ENCODE results near the gene SLBP. TPM values are rescaled to one million over a fixed set of nuclear protein-coding genes. Genes with fewer than 3 reads are reported as not detected.

The SLBP gene
- total RNA-seq, 2 donors from 2014 or later = 52.1 to 60.7 TPM

DNA sequence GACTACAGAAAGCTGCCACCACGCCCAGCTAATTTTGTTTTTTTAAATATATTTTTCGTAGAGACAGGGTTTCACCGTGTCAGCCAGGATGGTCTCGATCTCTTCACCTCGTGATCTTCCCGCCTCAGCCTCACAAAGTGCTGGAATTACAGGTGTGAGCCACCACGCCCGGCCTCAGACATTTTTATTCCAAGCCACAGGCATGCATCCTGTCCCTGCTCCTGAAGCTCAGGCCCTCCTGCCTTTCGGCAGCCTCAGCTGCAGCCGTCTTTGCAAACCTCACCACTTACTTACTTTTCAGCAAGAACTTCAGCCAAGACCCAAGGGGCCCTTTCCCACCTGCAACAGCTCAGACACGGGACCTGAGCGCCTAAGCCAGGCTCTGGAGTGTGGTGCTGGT, 54.0 kb downstream of the SLBP start:
- Histone ChIP-seq H3K4me1 (ENCODE audit: control insufficient read depth, insufficient read depth, low read length) (no peaks in the 10 kb centered on the region), H3K9ac (ENCODE audit: extremely low read depth, low read length, poor library complexity, severe bottlenecking) (no peak overlapping the region), H3K9me3 (ENCODE audit: control insufficient read depth, low read length) (no peaks in the 10 kb centered on the region), H3K27me3 (ENCODE audit: control insufficient read depth, insufficient read depth, low read length, poor library complexity, severe bottlenecking) (no peaks in the 10 kb centered on the region), H3K36me3 (ENCODE audit: control insufficient read depth, insufficient read depth, low read length) (no peaks in the 10 kb centered on the region), H3K27ac (ENCODE audit: low read depth, low read length) (no peak overlapping the region), H3K4me3 (ENCODE audit: low read length) (no peak overlapping the region)
- no peaks in the 10 kb centered on the region for H3K36me3 Mint-ChIP-seq (ENCODE audit: low read depth)
- TF ChIP-seq, protein P1, sequence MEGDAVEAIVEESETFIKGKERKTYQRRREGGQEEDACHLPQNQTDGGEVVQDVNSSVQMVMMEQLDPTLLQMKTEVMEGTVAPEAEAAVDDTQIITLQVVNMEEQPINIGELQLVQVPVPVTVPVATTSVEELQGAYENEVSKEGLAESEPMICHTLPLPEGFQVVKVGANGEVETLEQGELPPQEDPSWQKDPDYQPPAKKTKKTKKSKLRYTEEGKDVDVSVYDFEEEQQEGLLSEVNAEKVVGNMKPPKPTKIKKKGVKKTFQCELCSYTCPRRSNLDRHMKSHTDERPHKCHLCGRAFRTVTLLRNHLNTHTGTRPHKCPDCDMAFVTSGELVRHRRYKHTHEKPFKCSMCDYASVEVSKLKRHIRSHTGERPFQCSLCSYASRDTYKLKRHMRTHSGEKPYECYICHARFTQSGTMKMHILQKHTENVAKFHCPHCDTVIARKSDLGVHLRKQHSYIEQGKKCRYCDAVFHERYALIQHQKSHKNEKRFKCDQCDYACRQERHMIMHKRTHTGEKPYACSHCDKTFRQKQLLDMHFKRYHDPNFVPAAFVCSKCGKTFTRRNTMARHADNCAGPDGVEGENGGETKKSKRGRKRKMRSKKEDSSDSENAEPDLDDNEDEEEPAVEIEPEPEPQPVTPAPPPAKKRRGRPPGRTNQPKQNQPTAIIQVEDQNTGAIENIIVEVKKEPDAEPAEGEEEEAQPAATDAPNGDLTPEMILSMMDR (conservative IDR thresholded peaks at IDR 0.05) = no peak
- no peak overlapping the region for H3K4me3 Mint-ChIP-seq
- H3K9me3 Mint-ChIP-seq = no peaks in the 10 kb centered on the region
- H3K27me3 Mint-ChIP-seq (ENCODE audit: insufficient read depth) = no peaks in the 10 kb centered on the region
- H3K4me1 Mint-ChIP-seq = no peaks in the 10 kb centered on the region
- no peak for DNase-seq
- H3K27ac Mint-ChIP-seq = no peak overlapping the region
- 92 to 94% methylated on average over 9 to 12 of the region's 12 CpGs for WGBS, 2 experiments (ENCODE audit: insufficient coverage in 1 of 2, insufficient read length in 1 of 2)

GRCh38 chr4:1656986-1657385, 55.1 kb downstream of the SLBP start:
- Mint-ChIP-seq H3K9me3 (no peaks in the 10 kb centered on the region), H3K4me1 (no peaks in the 10 kb centered on the region), H3K36me3 (ENCODE audit: low read depth) (no peaks in the 10 kb centered on the region), H3K4me3 (no peak overlapping the region), H3K27me3 (ENCODE audit: insufficient read depth) (no peaks in the 10 kb centered on the region), H3K27ac (no peak overlapping the region)
- Histone ChIP-seq H3K4me3 (ENCODE audit: low read length) (no peak overlapping the region), H3K9me3 (ENCODE audit: control insufficient read depth, low read length) (no peaks in the 10 kb centered on the region), H3K36me3 (ENCODE audit: control insufficient read depth, insufficient read depth, low read length) (no peaks in the 10 kb centered on the region), H3K27ac (ENCODE audit: low read depth, low read length) (no peak overlapping the region), H3K4me1 (ENCODE audit: control insufficient read depth, insufficient read depth, low read length) (no peaks in the 10 kb centered on the region), H3K27me3 (ENCODE audit: control insufficient read depth, insufficient read depth, low read length, poor library complexity, severe bottlenecking) (no peaks in the 10 kb centered on the region), H3K9ac (ENCODE audit: extremely low read depth, low read length, poor library complexity, severe bottlenecking) (no peak overlapping the region)
- DNase-seq = no peak
- 93 to 96% methylated on average over 16 to 19 of the region's 19 CpGs for WGBS, 2 experiments (ENCODE audit: insufficient coverage in 1 of 2, insufficient read length in 1 of 2)
- TF ChIP-seq, protein P1 (conservative IDR thresholded peaks at IDR 0.05) = no peak

GRCh38 chr4:1656132-1656531, 56.0 kb downstream of the SLBP start:
- H3K36me3 Mint-ChIP-seq (ENCODE audit: low read depth) = no peaks in the 10 kb centered on the region
- WGBS, 2 experiments (ENCODE audit: insufficient coverage in 1 of 2, insufficient read length in 1 of 2) = 89 to 97% methylated on average over 4 to 5 of the region's 5 CpGs
- Histone ChIP-seq H3K36me3 (ENCODE audit: control insufficient read depth, insufficient read depth, low read length) (no peaks in the 10 kb centered on the region), H3K9ac (ENCODE audit: extremely low read depth, low read length, poor library complexity, severe bottlenecking) (no peak overlapping the region), H3K4me3 (ENCODE audit: low read length) (no peak overlapping the region), H3K4me1 (ENCODE audit: control insufficient read depth, insufficient read depth, low read length) (no peaks in the 10 kb centered on the region), H3K27me3 (ENCODE audit: control insufficient read depth, insufficient read depth, low read length, poor library complexity, severe bottlenecking) (no peaks in the 10 kb centered on the region), H3K9me3 (ENCODE audit: control insufficient read depth, low read length) (no peaks in the 10 kb centered on the region), H3K27ac (ENCODE audit: low read depth, low read length) (no peak overlapping the region)
- no peak for DNase-seq
- TF ChIP-seq, protein P1 (conservative IDR thresholded peaks at IDR 0.05) = no peak
- no peaks in the 10 kb centered on the region for H3K9me3 Mint-ChIP-seq
- no peaks in the 10 kb centered on the region for H3K27me3 Mint-ChIP-seq (ENCODE audit: insufficient read depth)
- H3K4me3 Mint-ChIP-seq = no peak overlapping the region
- no peaks in the 10 kb centered on the region for H3K4me1 Mint-ChIP-seq
- peak overlapping the region; percentile 30 for H3K27ac Mint-ChIP-seq
